ENCODE data around the gene BCAP31. TPM values are rescaled to one million over a fixed set of nuclear protein-coding genes. Genes with fewer than 3 reads are reported as not detected.

Gene BCAP31
- total RNA-seq, 4 donors from 2014 or later = 45.4 to 148 (median 101) TPM

- H3K36me3 ChIP-seq = peaks cover 0 to 7% (median 0%) of the 10 kb centered on the region in 3 donors
- H3K4me1 ChIP-seq = peaks cover 0 to 8% (median 0%) of the 10 kb centered on the region in 4 donors
- no peak for TF ChIP-seq CTCF (IDR thresholded peaks at IDR 0.05)
- no peaks in the 10 kb centered on the region for H3K9me3 ChIP-seq
- H3K4me3 ChIP-seq = no peak overlapping the region
- H3K27ac ChIP-seq = peak overlapping the region in 2 of 4 donors; percentile 45 to 67
- no peaks in the 10 kb centered on the region for H3K27me3 ChIP-seq
- no peak for DNase-seq
These were observed 12.1 kb upstream of the BCAP31 start for GRCh38 chrX:153736071-153736820.

GRCh38 chrX:153735274-153735673 is 11.1 kb upstream of the BCAP31 start:
- Histone ChIP-seq H3K4me3 (no peak overlapping the region), H3K4me1 (peaks cover 0 to 6% (median 0%) of the 10 kb centered on the region in 4 donors), H3K36me3 (peaks cover 0 to 7% (median 0%) of the 10 kb centered on the region in 3 donors), H3K27me3 (no peaks in the 10 kb centered on the region), H3K9me3 (no peaks in the 10 kb centered on the region), H3K27ac (no peak overlapping the region)
- TF ChIP-seq CTCF (IDR thresholded peaks at IDR 0.05) (peak in 3 of 6 experiments; percentile 9 to 13 (median 11)), POLR2A (IDR thresholded peaks at IDR 0.05) (no peak)
- DNase-seq = no peak

- no peak overlapping the region for H3K27ac ChIP-seq
- no peaks in the 10 kb centered on the region for H3K9me3 ChIP-seq
- H3K27me3 ChIP-seq = no peaks in the 10 kb centered on the region
- H3K4me3 ChIP-seq = no peak overlapping the region
- peaks cover 0 to 1% (median 0%) of the 10 kb centered on the region in 4 donors for H3K4me1 ChIP-seq
- DNase-seq = no peak
- TF ChIP-seq CTCF (IDR thresholded peaks at IDR 0.05) (no peak), POLR2A (IDR thresholded peaks at IDR 0.05) (no peak)
- H3K36me3 ChIP-seq = peaks cover 0 to 7% (median 0%) of the 10 kb centered on the region in 3 donors
These were observed 10.7 kb upstream of the BCAP31 start for GRCh38 chrX:153734871-153735270.

- Histone ChIP-seq H3K4me1 (no peaks in the 10 kb centered on the region), H3K27ac (no peak overlapping the region), H3K4me3 (no peak overlapping the region), H3K36me3 (peaks cover 0 to 7% (median 0%) of the 10 kb centered on the region in 3 donors), H3K9me3 (no peaks in the 10 kb centered on the region), H3K27me3 (no peaks in the 10 kb centered on the region)
- TF ChIP-seq POLR2A (IDR thresholded peaks at IDR 0.05) (no peak), CTCF (IDR thresholded peaks at IDR 0.05) (no peak)
- DNase-seq = no peak
These were observed 9.6 kb upstream of the BCAP31 start for GRCh38 chrX:153733651-153734240.

GRCh38 chrX:153732401-153732800 is 8.2 kb upstream of the BCAP31 start:
- no peak overlapping the region for H3K4me3 ChIP-seq
- no peaks in the 10 kb centered on the region for H3K27me3 ChIP-seq
- DNase-seq = no peak
- peaks cover 0 to 13% (median 1%) of the 10 kb centered on the region in 4 donors for H3K4me1 ChIP-seq
- no peak for TF ChIP-seq POLR2A (IDR thresholded peaks at IDR 0.05)
- TF ChIP-seq CTCF (IDR thresholded peaks at IDR 0.05) = no peak
- H3K9me3 ChIP-seq = no peaks in the 10 kb centered on the region
- peaks cover 0 to 7% (median 0%) of the 10 kb centered on the region in 3 donors for H3K36me3 ChIP-seq
- no peak overlapping the region for H3K27ac ChIP-seq
